Mesothelial cell of epicardium (in vitro differentiated cells): ENCODE measurements around the gene AGFG2. TPM values are rescaled to one million over a fixed set of nuclear protein-coding genes. Genes with fewer than 3 reads are reported as not detected.
"Not testable (repeated sequence)": the region's sequence is repeated elsewhere in the genome, so short reads cannot be mapped to it uniquely, and the experiment has no call there.

Source experiments
- DNase-seq, 2 experiments: peaks; one replicate each; pipeline ENCODE4 v3.0.0; 2021; ENCODE audit warnings: low spot score in 2 of 2; ENCODE audit not compliant: unreplicated experiment in 2 of 2
- H3K27ac Mint-ChIP-seq: 2 replicates; pipeline ENCODE4 v1.8.0; 2021; ENCODE audit warnings: mixed read lengths
- H3K27me3 Mint-ChIP-seq: 2 replicates; pipeline ENCODE4 v1.8.0; 2021; ENCODE audit warnings: low read depth, mixed read lengths
- H3K36me3 Mint-ChIP-seq: 2 replicates; pipeline ENCODE4 v1.8.0; 2021; ENCODE audit warnings: mixed read lengths
- H3K4me1 Mint-ChIP-seq: 2 replicates; pipeline ENCODE4 v1.8.0; 2021; ENCODE audit warnings: mixed read lengths
- H3K4me3 Mint-ChIP-seq: 2 replicates; pipeline ENCODE4 v1.8.0; 2021; ENCODE audit warnings: mild to moderate bottlenecking, moderate library complexity, mixed read lengths
- H3K9me3 Mint-ChIP-seq: 2 replicates; pipeline ENCODE4 v1.8.0; 2021; ENCODE audit warnings: mixed read lengths
- CTCF ChIP-seq: fragments of 200-600 bp; sonication (generic); IDR thresholded peaks from one replicate; pipeline ENCODE4 v1.5.0; 2021; ENCODE audit warnings: antibody characterized with exemption; ENCODE audit not compliant: unreplicated experiment
- total RNA-seq: library from RNA; stranded (reverse); gene quantifications from 3 replicates; pipeline ENCODE4 v1.2.1, GENCODE V29; 2021

AGFG2 gene
- total RNA-seq, 1 donor from 2014 or later = 9.1 TPM

DNA sequence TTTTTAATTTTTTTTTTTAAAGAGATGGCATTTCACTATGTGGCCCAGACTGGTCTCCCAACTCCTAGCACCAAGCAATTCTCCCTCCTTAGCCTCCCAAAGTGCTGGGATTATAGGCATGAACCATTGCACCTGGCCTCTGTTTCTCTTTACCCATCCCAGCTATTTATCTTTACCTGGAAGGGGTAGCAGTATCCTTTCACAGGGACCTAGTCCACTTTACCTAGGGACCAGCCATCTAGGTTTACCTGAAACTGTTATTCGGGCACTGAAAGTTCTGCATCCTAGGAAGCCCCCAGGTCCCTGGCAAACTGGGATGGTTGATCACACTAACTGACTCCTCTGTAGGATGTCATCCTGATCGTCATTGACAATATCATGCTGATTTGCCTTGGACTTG is 21.7 kb upstream of the AGFG2 start:
- Mint-ChIP-seq H3K4me1 (peaks cover 5% of the 10 kb centered on the region), H3K36me3 (no peaks in the 10 kb centered on the region), H3K27ac (no peak overlapping the region), H3K27me3 (no peaks in the 10 kb centered on the region), H3K9me3 (peaks cover 4% of the 10 kb centered on the region), H3K4me3 (no peak overlapping the region)
- no peak for TF ChIP-seq CTCF
- DNase-seq = no peak

DNA sequence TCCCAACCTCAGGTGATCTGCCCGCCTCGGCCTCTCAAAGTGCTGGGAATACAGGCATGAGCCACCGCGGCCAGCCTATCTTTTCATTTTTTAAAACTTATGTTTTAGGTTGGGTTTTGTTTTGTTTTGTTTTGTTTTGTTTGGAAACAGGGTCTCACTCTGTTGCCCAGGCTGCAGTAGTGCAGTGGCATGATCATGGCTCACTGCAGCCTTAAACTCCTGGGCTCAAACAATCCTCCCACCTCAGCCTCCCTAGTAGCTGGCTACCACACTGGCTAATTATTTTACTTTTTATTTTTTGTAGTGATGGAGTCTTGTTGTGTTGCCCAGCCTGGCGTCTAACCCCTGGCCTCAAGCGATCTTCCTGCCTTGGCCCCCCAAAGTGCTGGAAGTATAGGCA is 19.4 kb upstream of the AGFG2 start:
- Mint-ChIP-seq H3K4me1 (peaks cover 5% of the 10 kb centered on the region), H3K36me3 (no peaks in the 10 kb centered on the region), H3K27ac (no peak overlapping the region), H3K4me3 (no peak overlapping the region), H3K27me3 (no peaks in the 10 kb centered on the region), H3K9me3 (peaks cover 4% of the 10 kb centered on the region)
- DNase-seq = no peak
- TF ChIP-seq CTCF = no peak

- peaks cover 3% of the 10 kb centered on the region for H3K4me1 Mint-ChIP-seq
- H3K9me3 Mint-ChIP-seq = peaks cover 4% of the 10 kb centered on the region
- DNase-seq = no peak
- no peak for TF ChIP-seq CTCF
- H3K4me3 Mint-ChIP-seq = no peak overlapping the region
- H3K36me3 Mint-ChIP-seq = no peaks in the 10 kb centered on the region
- no peaks in the 10 kb centered on the region for H3K27me3 Mint-ChIP-seq
- H3K27ac Mint-ChIP-seq = no peak overlapping the region
Observed at GRCh38 chr7:100520138-100520537, 18.9 kb upstream of the AGFG2 start.

DNA sequence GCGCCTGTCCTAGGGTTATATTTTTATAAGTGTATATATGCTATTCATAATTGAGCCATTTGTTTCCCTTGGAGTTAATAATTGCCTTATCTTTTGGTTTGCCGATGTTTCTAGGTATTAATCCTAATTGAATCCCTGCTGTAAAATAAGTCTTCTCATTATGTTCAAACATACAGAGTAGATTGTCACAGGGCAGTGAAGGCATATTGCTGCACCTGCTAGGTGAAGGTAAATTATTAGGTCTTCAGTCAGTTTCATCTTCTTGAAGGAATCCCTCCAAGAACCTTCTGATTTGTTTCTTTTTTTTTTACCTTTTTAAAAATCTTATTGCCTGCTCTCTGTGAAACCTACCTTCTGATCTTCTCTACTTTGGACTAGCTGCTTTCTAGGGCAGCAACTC is 17.9 kb upstream of the AGFG2 start:
- DNase-seq = no peak
- no peak for TF ChIP-seq CTCF
- no peak overlapping the region for H3K4me3 Mint-ChIP-seq
- H3K27me3 Mint-ChIP-seq = no peaks in the 10 kb centered on the region
- H3K9me3 Mint-ChIP-seq = peaks cover 4% of the 10 kb centered on the region
- H3K36me3 Mint-ChIP-seq = no peaks in the 10 kb centered on the region
- no peaks in the 10 kb centered on the region for H3K4me1 Mint-ChIP-seq
- H3K27ac Mint-ChIP-seq = no peak overlapping the region

GRCh38 chr7:100521909-100522593 is 17.0 kb upstream of the AGFG2 start:
- H3K27ac Mint-ChIP-seq, H3K4me1 Mint-ChIP-seq, H3K4me3 Mint-ChIP-seq, DNase-seq, H3K36me3 Mint-ChIP-seq, H3K9me3 Mint-ChIP-seq, H3K27me3 Mint-ChIP-seq: not testable (repeated sequence)

- H3K4me1 Mint-ChIP-seq, H3K9me3 Mint-ChIP-seq, H3K4me3 Mint-ChIP-seq, DNase-seq, H3K27ac Mint-ChIP-seq, H3K36me3 Mint-ChIP-seq, H3K27me3 Mint-ChIP-seq: not testable (repeated sequence)
Observed at GRCh38 chr7:100523192-100523591, 15.8 kb upstream of the AGFG2 start.

- H3K27me3 Mint-ChIP-seq, H3K4me3 Mint-ChIP-seq: not testable (repeated sequence)
Observed at GRCh38 chr7:100528108-100528866, 10.7 kb upstream of the AGFG2 start.

More at GRCh38 chr7:100528108-100528866, 10.7 kb upstream of the AGFG2 start:
- H3K4me1 Mint-ChIP-seq, H3K36me3 Mint-ChIP-seq, H3K9me3 Mint-ChIP-seq, DNase-seq, H3K27ac Mint-ChIP-seq: not testable (repeated sequence)
